Measurements from ENCODE around the gene CD300LB. TPM values are rescaled to one million over a fixed set of nuclear protein-coding genes. Genes with fewer than 3 reads are reported as not detected.

The CD300LB gene
- total and polyA plus RNA-seq, 10 of the 15 experiments (the other 5 are each of a cell fraction or from before 2014, with no cell fraction given), result 0.08 to 0.57 (median 0.25) TPM; not detected in 4

DNA sequence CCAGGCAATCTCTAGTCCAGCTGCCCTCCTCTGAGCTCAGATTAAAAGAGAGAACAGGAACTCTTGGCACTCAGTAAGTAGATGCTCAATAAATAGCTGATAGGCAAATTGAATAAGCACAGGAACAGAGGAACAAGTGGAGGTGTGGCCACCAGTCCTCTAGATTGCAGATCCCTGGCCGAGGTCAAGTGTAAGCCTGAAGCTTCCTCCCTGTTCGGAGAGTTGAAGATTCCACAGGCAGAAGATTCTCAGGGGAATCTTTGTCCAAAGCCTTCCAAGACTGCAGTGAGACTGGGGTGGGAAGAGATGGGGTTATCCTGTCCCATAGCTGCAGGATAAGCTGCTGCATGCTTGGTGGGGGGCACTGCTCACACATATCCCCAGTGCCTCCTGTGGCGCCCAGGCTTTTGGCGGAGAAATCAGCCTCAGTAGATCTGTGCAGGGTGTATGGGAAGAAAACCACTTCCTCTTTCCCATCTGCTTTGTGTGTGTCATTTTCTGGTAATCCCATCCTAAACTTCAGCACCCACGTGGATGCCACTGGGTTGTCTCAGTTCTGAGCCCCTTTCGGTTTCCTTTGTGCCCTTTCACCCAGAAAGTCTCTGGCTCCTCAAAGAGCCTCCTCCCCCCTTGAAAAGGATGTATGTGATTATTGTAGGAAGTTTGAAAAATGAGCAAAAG, 52.7 kb downstream of the CD300LB start (continued):
- TF ChIP-seq SMC3 (IDR thresholded peaks at IDR 0.05; ENCODE audit: borderline replicate concordance, low read length), result no peak
- TF ChIP-seq, protein P1, sequence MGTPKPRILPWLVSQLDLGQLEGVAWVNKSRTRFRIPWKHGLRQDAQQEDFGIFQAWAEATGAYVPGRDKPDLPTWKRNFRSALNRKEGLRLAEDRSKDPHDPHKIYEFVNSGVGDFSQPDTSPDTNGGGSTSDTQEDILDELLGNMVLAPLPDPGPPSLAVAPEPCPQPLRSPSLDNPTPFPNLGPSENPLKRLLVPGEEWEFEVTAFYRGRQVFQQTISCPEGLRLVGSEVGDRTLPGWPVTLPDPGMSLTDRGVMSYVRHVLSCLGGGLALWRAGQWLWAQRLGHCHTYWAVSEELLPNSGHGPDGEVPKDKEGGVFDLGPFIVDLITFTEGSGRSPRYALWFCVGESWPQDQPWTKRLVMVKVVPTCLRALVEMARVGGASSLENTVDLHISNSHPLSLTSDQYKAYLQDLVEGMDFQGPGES (IDR thresholded peaks at IDR 0.05), result no peak

- Histone ChIP-seq H3K4me1 (ENCODE audit: control insufficient read depth, insufficient read depth, low read length) (peaks cover 20% of the 10 kb centered on the region), H3K4me2 (ENCODE audit: control insufficient read depth, insufficient read depth) (0 out of 2 replicates have a peak overlapping the region, but pooled peaks have one; percentile 4), H3K4me3 (no peak overlapping the region), H3K79me2 (ENCODE audit: control insufficient read depth, insufficient read depth, low read length) (peaks cover 31% of the 10 kb centered on the region), H3K9ac (ENCODE audit: control insufficient read depth, insufficient read depth, low read length) (no peak overlapping the region), H3K9me3 (replicated peaks; ENCODE audit: control insufficient read depth, insufficient read depth, low read length) (peaks cover 6% of the 10 kb centered on the region; the same call in 2 of the 3 replicates), H3K27ac (ENCODE audit: control insufficient read depth, insufficient read depth) (no peak overlapping the region), H4K20me1 (ENCODE audit: control insufficient read depth, insufficient read depth) (peaks cover 3% of the 10 kb centered on the region; the same call in 1 of the 2 replicates), H3K36me3 (ENCODE audit: control insufficient read depth in 2 of 2, insufficient read depth in 2 of 2, low read length in 1 of 2) (peaks cover 32 to 38% of the 10 kb centered on the region in 2 experiments), H2AFZ (ENCODE audit: control insufficient read depth, low read depth, low read length) (no peak overlapping the region), H3K27me3 (replicated peaks in 1 of 2; ENCODE audit: control insufficient read depth in 2 of 2, insufficient read depth in 2 of 2, low read length in 1 of 2) (no peaks in the 10 kb centered on the region)
- in situ Hi-C loops (cut with MboI), result no loop called here
- FAIRE-seq (no peak), ATAC-seq (no peak), DNase-seq (ENCODE audit: low read depth, low spot score) (no peak)
- CTCF ChIA-PET, result no interaction called here
- intact Hi-C loops (cut with micrococcal nuclease; ENCODE audit: unreplicated experiment), result no loop called here
- no TSS peak for BruUV-seq (replicated peaks)
- SMC1A ChIA-PET (ENCODE audit: uncharacterized antibody, unreplicated experiment), result interaction anchor here (0.8 kb wide), 1 partner anchor 11 kb away, joined by 3 read pairs; the partner anchor contains the start of gene CD300A
- RAD21 ChIA-PET (ENCODE audit: unreplicated experiment), result interaction anchor here (2.1 kb wide), 1 partner anchor 9 kb away, joined by 11 read pairs; no protein-coding TSS in a partner anchor
- POLR2A ChIA-PET, result interaction anchor here (0.9 to 2.8 kb wide), 2 partner anchors 9 to 13 kb away, joined by 4 to 13 read pairs; no protein-coding TSS in a partner anchor
- WGBS (ENCODE audit: insufficient coverage, insufficient replicate concordance, low lambda C conversion rate, missing lambda C conversion rate), result 94% methylated on average over 4 of the region's 4 CpGs
- TF ChIP-seq BACH1 (IDR thresholded peaks at IDR 0.05; ENCODE audit: borderline replicate concordance) (0 out of 2 replicates have a peak, but pooled peaks have one; percentile 41), NR2F1 (conservative IDR thresholded peaks at IDR 0.05) (0 out of 2 replicates have a peak, but pooled peaks have one; percentile 21), RUNX3 (IDR thresholded peaks at IDR 0.05; ENCODE audit: low read length) (0 out of 2 replicates have a peak, but pooled peaks have one; percentile 32), FOXM1 (IDR thresholded peaks at IDR 0.05; ENCODE audit: low read depth, low read length) (no peak), FOS (IDR thresholded peaks at IDR 0.05; ENCODE audit: borderline replicate concordance, extremely low read depth, insufficient read length) (no peak), STAT1 (conservative IDR thresholded peaks at IDR 0.05) (no peak), BRCA1 (IDR thresholded peaks at IDR 0.05; ENCODE audit: low read depth, low read length) (no peak)
- TF ChIP-seq, protein P2, sequence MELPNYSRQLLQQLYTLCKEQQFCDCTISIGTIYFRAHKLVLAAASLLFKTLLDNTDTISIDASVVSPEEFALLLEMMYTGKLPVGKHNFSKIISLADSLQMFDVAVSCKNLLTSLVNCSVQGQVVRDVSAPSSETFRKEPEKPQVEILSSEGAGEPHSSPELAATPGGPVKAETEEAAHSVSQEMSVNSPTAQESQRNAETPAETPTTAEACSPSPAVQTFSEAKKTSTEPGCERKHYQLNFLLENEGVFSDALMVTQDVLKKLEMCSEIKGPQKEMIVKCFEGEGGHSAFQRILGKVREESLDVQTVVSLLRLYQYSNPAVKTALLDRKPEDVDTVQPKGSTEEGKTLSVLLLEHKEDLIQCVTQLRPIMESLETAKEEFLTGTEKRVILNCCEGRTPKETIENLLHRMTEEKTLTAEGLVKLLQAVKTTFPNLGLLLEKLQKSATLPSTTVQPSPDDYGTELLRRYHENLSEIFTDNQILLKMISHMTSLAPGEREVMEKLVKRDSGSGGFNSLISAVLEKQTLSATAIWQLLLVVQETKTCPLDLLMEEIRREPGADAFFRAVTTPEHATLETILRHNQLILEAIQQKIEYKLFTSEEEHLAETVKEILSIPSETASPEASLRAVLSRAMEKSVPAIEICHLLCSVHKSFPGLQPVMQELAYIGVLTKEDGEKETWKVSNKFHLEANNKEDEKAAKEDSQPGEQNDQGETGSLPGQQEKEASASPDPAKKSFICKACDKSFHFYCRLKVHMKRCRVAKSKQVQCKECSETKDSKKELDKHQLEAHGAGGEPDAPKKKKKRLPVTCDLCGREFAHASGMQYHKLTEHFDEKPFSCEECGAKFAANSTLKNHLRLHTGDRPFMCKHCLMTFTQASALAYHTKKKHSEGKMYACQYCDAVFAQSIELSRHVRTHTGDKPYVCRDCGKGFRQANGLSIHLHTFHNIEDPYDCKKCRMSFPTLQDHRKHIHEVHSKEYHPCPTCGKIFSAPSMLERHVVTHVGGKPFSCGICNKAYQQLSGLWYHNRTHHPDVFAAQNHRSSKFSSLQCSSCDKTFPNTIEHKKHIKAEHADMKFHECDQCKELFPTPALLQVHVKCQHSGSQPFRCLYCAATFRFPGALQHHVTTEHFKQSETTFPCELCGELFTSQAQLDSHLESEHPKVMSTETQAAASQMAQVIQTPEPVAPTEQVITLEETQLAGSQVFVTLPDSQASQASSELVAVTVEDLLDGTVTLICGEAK (IDR thresholded peaks at IDR 0.05; ENCODE audit: borderline replicate concordance), result no peak
- TF ChIP-seq, protein P3, sequence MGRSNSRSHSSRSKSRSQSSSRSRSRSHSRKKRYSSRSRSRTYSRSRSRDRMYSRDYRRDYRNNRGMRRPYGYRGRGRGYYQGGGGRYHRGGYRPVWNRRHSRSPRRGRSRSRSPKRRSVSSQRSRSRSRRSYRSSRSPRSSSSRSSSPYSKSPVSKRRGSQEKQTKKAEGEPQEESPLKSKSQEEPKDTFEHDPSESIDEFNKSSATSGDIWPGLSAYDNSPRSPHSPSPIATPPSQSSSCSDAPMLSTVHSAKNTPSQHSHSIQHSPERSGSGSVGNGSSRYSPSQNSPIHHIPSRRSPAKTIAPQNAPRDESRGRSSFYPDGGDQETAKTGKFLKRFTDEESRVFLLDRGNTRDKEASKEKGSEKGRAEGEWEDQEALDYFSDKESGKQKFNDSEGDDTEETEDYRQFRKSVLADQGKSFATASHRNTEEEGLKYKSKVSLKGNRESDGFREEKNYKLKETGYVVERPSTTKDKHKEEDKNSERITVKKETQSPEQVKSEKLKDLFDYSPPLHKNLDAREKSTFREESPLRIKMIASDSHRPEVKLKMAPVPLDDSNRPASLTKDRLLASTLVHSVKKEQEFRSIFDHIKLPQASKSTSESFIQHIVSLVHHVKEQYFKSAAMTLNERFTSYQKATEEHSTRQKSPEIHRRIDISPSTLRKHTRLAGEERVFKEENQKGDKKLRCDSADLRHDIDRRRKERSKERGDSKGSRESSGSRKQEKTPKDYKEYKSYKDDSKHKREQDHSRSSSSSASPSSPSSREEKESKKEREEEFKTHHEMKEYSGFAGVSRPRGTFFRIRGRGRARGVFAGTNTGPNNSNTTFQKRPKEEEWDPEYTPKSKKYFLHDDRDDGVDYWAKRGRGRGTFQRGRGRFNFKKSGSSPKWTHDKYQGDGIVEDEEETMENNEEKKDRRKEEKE (IDR thresholded peaks at IDR 0.05), result no peak
Measured at GRCh38 chr17:74477411-74477810, 53.9 kb downstream of the CD300LB start.

All from GM12878 (cell line).